SK-N-SH (cell line): ENCODE data around the gene CFAP65. TPM values are rescaled to one million over a fixed set of nuclear protein-coding genes. Genes with fewer than 3 reads are reported as not detected.

Experiments
- CTCF ChIA-PET: fragments of 300-600, 350-600 bp; formaldehyde crosslinking; extraction: SDS; loops from one replicate; lab custom pipeline; 2021; lab: Yijun Ruan, JAX
- POLR2A ChIA-PET: fragments of 350-600 bp; sonication (Branson Sonifier 250); formaldehyde crosslinking; extraction: SDS; loops from one replicate; lab custom pipeline; 2020; ENCODE audit warnings: antibody characterized with exemption, inconsistent platforms; lab: Yijun Ruan, JAX
- DNase-seq: peaks from one replicate; pipeline ENCODE4 v3.0.0; 2012
- H2AFZ ChIP-seq: fragments of 200-600 bp; sonication (generic); 2 replicates; pipeline ENCODE4 v1.8.1; 2016; ENCODE audit warnings: antibody characterized with exemption, mild to moderate bottlenecking, low read depth
- H3F3A ChIP-seq: fragments of 200-600 bp; sonication (generic); replicated peaks from 2 replicates; pipeline ENCODE3; 2016; ENCODE audit warnings: antibody characterized with exemption, mild to moderate bottlenecking; ENCODE audit not compliant: insufficient read depth
- H3K27ac ChIP-seq, 2 experiments: fragments of 200-500 bp in 1 of 2; fragments of 200-600 bp in 1 of 2; sonication (Bioruptor generic) in 1 of 2; sonication (generic), shearing (Covaris generic) in 1 of 2; 2 replicates each; pipeline versions ENCODE4 v1.5.1 to v1.6.1; 2014 to 2016; ENCODE audit warnings: low read depth in 2 of 2, inconsistent platforms in 1 of 2, low read length in 1 of 2, mild to moderate bottlenecking in 1 of 2, mixed read lengths in 1 of 2
- H3K27me3 ChIP-seq: fragments of 200-600 bp; sonication (generic), shearing (Covaris generic); 2 replicates; pipeline ENCODE4 v1.6.1; 2016; ENCODE audit warnings: mixed run types; ENCODE audit not compliant: insufficient read depth
- H3K36me3 ChIP-seq, 2 experiments: fragments of 200-500 bp in 1 of 2; fragments of 200-600 bp in 1 of 2; sonication (Bioruptor generic) in 1 of 2; sonication (generic) in 1 of 2; replicated peaks in 1 of 2; 2 replicates each; pipeline versions ENCODE3 to v1.5.1; 2014 to 2016; ENCODE audit warnings: low read length in 1 of 2, mild to moderate bottlenecking in 1 of 2; ENCODE audit not compliant: insufficient read depth in 2 of 2, control insufficient read depth in 1 of 2
- H3K4me1 ChIP-seq, 2 experiments: fragments of 200-500 bp in 1 of 2; fragments of 200-600 bp in 1 of 2; sonication (Bioruptor generic) in 1 of 2; sonication (generic), shearing (Covaris generic) in 1 of 2; 2 replicates each; pipeline versions ENCODE4 v1.5.1 to v1.6.1; 2014 to 2016; ENCODE audit warnings: low read depth in 1 of 2, low read length in 1 of 2, mixed run types in 1 of 2; ENCODE audit not compliant: insufficient read depth in 2 of 2, control insufficient read depth in 1 of 2
- H3K4me2 ChIP-seq: fragments of 200-600 bp; sonication (generic), shearing (Covaris generic); 2 replicates; pipeline ENCODE4 v1.6.1; 2017; ENCODE audit warnings: mixed run types
- H3K4me3 ChIP-seq, 2 experiments: fragments of 200-500 bp in 1 of 2; fragments of 200-600 bp in 1 of 2; sonication (Bioruptor generic) in 1 of 2; sonication (generic), shearing (Covaris generic) in 1 of 2; 2 replicates each; pipeline versions ENCODE4 v1.5.1 to v1.8.1; 2014 to 2016; ENCODE audit warnings: low read depth in 2 of 2, inconsistent platforms in 1 of 2, low read length in 1 of 2, mild to moderate bottlenecking in 1 of 2, mixed read lengths in 1 of 2, moderate library complexity in 1 of 2
- H3K79me2 ChIP-seq: fragments of 200-600 bp; sonication (generic); 2 replicates; pipeline ENCODE4 v1.8.1; 2017; ENCODE audit warnings: mild to moderate bottlenecking; ENCODE audit not compliant: insufficient read depth
- H3K9ac ChIP-seq: fragments of 200-600 bp; sonication (generic); 2 replicates; pipeline ENCODE4 v1.6.1; 2017; ENCODE audit warnings: mixed run types
- H3K9me2 ChIP-seq: fragments of 200-600 bp; sonication (generic); 2 replicates; pipeline ENCODE4 v1.6.1; 2017; ENCODE audit warnings: mixed run types
- H3K9me3 ChIP-seq: fragments of 200-600 bp; sonication (generic); 2 replicates; pipeline ENCODE4 v1.6.1; 2017; ENCODE audit warnings: mixed run types, mild to moderate bottlenecking, moderate library complexity
- H4K20me1 ChIP-seq: fragments of 200-600 bp; sonication (generic); 2 replicates; pipeline ENCODE4 v1.6.1; 2017; ENCODE audit warnings: mild to moderate bottlenecking, mixed run types; ENCODE audit not compliant: insufficient read depth
- CHD2 ChIP-seq: fragments of 150-350 bp; IDR thresholded peaks from 2 replicates; pipeline ENCODE4 v1.6.1; 2018; ENCODE audit warnings: low read length; ENCODE audit not compliant: partially characterized antibody
- EP300 ChIP-seq, 2 experiments: IDR thresholded peaks; 2 replicates each; pipeline versions ENCODE4 v1.4.0 to v1.6.1; 2012; ENCODE audit warnings: borderline replicate concordance in 1 of 2, low read depth in 1 of 2, low read length in 1 of 2
- FOSL2 ChIP-seq: IDR thresholded peaks from 2 replicates; pipeline ENCODE4 v1.4.0; 2012; ENCODE audit warnings: low read depth, mild to moderate bottlenecking, moderate library complexity, borderline replicate concordance
- GABPA ChIP-seq: IDR thresholded peaks from 2 replicates; pipeline ENCODE4 v1.4.0; 2012; ENCODE audit warnings: low read depth, mild to moderate bottlenecking
- GATA2 ChIP-seq: sonication (generic); formaldehyde crosslinking; IDR thresholded peaks from 2 replicates; pipeline ENCODE4 v1.5.0; 2020; ENCODE audit warnings: mild to moderate bottlenecking, missing genetic modification reagents
- NRF1 ChIP-seq: IDR thresholded peaks from 2 replicates; pipeline ENCODE4 v1.6.1; 2012; ENCODE audit warnings: low read depth, mild to moderate bottlenecking, low read length
- POLR2AphosphoS5 ChIP-seq: IDR thresholded peaks from 2 replicates; pipeline ENCODE4 v1.6.1; 2012; ENCODE audit warnings: low read depth, low read length
- RAD21 ChIP-seq: IDR thresholded peaks from 2 replicates; pipeline ENCODE4 v1.6.1; 2012; ENCODE audit warnings: mild to moderate bottlenecking, low read length
- RCOR1 ChIP-seq: fragments of 150-350 bp; IDR thresholded peaks from 2 replicates; pipeline ENCODE4 v1.6.1; 2017; ENCODE audit warnings: antibody characterized with exemption, low read length
- RFX5 ChIP-seq: IDR thresholded peaks from 2 replicates; pipeline ENCODE4 v1.6.1; 2012; ENCODE audit warnings: mild to moderate bottlenecking, improper control_type of control experiment, low read length
- SIN3A ChIP-seq: IDR thresholded peaks from 2 replicates; pipeline ENCODE4 v1.6.1; 2012; ENCODE audit warnings: low read depth, mild to moderate bottlenecking, low read length, moderate library complexity, borderline replicate concordance
- SMC3 ChIP-seq: IDR thresholded peaks from 2 replicates; pipeline ENCODE4 v1.6.1; 2012; ENCODE audit warnings: low read depth, low read length, improper control_type of control experiment
- TCF12 ChIP-seq: IDR thresholded peaks from 2 replicates; pipeline ENCODE4 v1.4.0; 2012
- TEAD4 ChIP-seq: IDR thresholded peaks from 2 replicates; pipeline ENCODE4 v1.4.0; 2012; ENCODE audit warnings: mild to moderate bottlenecking, borderline replicate concordance; ENCODE audit not compliant: insufficient read depth
- USF2 ChIP-seq: fragments of 150-350 bp; IDR thresholded peaks from 2 replicates; pipeline ENCODE4 v1.6.1; 2017; ENCODE audit warnings: antibody characterized with exemption, low read length, low read depth, borderline replicate concordance
- YY1 ChIP-seq: IDR thresholded peaks from 2 replicates; pipeline ENCODE4 v1.4.0; 2012; ENCODE audit warnings: low read depth, mild to moderate bottlenecking
- WGBS: methylation state at CpG from one replicate; pipeline ENCODE4 v1.1.6; 2017; ENCODE audit warnings: low lambda C conversion rate; 5-methylcytosine and 5-hydroxymethylcytosine counted together
- polyA plus RNA-seq, 3 experiments: library from polyadenylated mRNA; depleted of rRNA; stranded (reverse); fragments of >200 nt; gene quantifications; 2 replicates each; pipeline ENCODE4 v1.2.3, GENCODE V29; 2012
- TF ChIP-seq, protein P1 (sequence below): IDR thresholded peaks from 2 replicates; pipeline ENCODE4 v1.4.0; 2012; ENCODE audit warnings: low read depth
- TF ChIP-seq, protein P2 (sequence below): IDR thresholded peaks from 2 replicates; pipeline ENCODE4 v1.4.0; 2012; ENCODE audit warnings: low read depth, borderline replicate concordance

Gene CFAP65
- polyA plus RNA-seq, 1 of the 3 experiments (the other 2 are of a cell fraction): 0.95 TPM

- Histone ChIP-seq H3K36me3 (no peaks in the 10 kb centered on the region), H3K4me2 (no peak overlapping the region), H3K4me3 (no peak overlapping the region), H3F3A (no peaks in the 10 kb centered on the region), H3K27me3 (peaks cover 18% of the 10 kb centered on the region; the same call in 1 of the 2 replicates), H3K9me3 (no peaks in the 10 kb centered on the region), H3K9me2 (no peaks in the 10 kb centered on the region), H3K4me1 (peaks cover 0 to 5% of the 10 kb centered on the region in 2 experiments; a peak in 1 of 4 replicates), H4K20me1 (no peaks in the 10 kb centered on the region), H3K79me2 (no peaks in the 10 kb centered on the region), H3K27ac (no peak overlapping the region; a peak in 1 of 4 replicates), H2AFZ (no peak overlapping the region), H3K9ac (no peak overlapping the region)
- POLR2A ChIA-PET: interaction anchor here (0.5 to 1.7 kb wide), 4 partner anchors 33 to 89 kb away, joined by 3 to 5 read pairs (median 4); no protein-coding TSS in a partner anchor
- WGBS: 48% methylated on average over 14 of the region's 16 CpGs
- TF ChIP-seq YY1 (no peak), POLR2AphosphoS5 (no peak), SIN3A (no peak), EP300 (IDR thresholded peaks at IDR 0.05; ENCODE audit: borderline replicate concordance in 1 of 2, low read depth in 1 of 2, low read length in 1 of 2) (no peak), TEAD4 (no peak), USF2 (no peak), SMC3 (no peak), GABPA (no peak), RAD21 (no peak), FOSL2 (no peak), NRF1 (no peak), TCF12 (no peak), RCOR1 (no peak), CHD2 (no peak), GATA2 (CRISPR knock-in tag) (no peak), RFX5 (no peak)
- TF ChIP-seq, protein P1, sequence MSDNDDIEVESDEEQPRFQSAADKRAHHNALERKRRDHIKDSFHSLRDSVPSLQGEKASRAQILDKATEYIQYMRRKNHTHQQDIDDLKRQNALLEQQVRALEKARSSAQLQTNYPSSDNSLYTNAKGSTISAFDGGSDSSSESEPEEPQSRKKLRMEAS: no peak
- TF ChIP-seq, protein P2, sequence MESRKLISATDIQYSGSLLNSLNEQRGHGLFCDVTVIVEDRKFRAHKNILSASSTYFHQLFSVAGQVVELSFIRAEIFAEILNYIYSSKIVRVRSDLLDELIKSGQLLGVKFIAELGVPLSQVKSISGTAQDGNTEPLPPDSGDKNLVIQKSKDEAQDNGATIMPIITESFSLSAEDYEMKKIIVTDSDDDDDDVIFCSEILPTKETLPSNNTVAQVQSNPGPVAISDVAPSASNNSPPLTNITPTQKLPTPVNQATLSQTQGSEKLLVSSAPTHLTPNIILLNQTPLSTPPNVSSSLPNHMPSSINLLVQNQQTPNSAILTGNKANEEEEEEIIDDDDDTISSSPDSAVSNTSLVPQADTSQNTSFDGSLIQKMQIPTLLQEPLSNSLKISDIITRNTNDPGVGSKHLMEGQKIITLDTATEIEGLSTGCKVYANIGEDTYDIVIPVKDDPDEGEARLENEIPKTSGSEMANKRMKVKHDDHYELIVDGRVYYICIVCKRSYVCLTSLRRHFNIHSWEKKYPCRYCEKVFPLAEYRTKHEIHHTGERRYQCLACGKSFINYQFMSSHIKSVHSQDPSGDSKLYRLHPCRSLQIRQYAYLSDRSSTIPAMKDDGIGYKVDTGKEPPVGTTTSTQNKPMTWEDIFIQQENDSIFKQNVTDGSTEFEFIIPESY: no peak
- CTCF ChIA-PET: interaction anchor here (0.6 to 10.9 kb wide), 69 partner anchors 10 to 342 kb away, joined by 3 to 238 read pairs (median 6); partner anchors contain the start of genes ANKZF1, ATG9A, CFAP65 and FEV
- no peak for DNase-seq
Measured at GRCh38 chr2:219030177-219030940, 11.0 kb downstream of the CFAP65 start.
